Gastrocnemius medialis (tissue), 4 donors: Measurements from ENCODE around the gene SFXN4. TPM values are rescaled to one million over a fixed set of nuclear protein-coding genes. Genes with fewer than 3 reads are reported as not detected.
A peak's percentile ranks its signal among the peaks of the same experiment; 100 is the strongest.
"Not testable (repeated sequence)": the region's sequence is repeated elsewhere in the genome, so short reads cannot be mapped to it uniquely, and the experiment has no call there.

ENCODE experiments used
- ATAC-seq, 2 donors: fragments of 150-250 bp; one replicate each; pipeline ENCODE4 v1.9.1; 2016
- DNase-seq, 2 donors: peaks; one replicate each; pipeline ENCODE4 v3.0.0-alpha.2; 2019
- H3K27ac ChIP-seq, 4 donors: fragments of 200-600 bp; sonication (generic); 1 replicate in 1 of 4; 2 replicates in 3 of 4; pipeline ENCODE4 v1.5.1; 2016 to 2018; ENCODE audit warnings: mild to moderate bottlenecking in 2 of 4, moderate library complexity in 1 of 4
- H3K27me3 ChIP-seq, 3 donors: fragments of 200-600 bp; sonication (generic) in 2 of 3; 1 replicate in 1 of 3; 2 replicates in 2 of 3; pipeline versions ENCODE4 v1.5.1 to v1.6.0; 2016 to 2019; ENCODE audit warnings: mild to moderate bottlenecking in 1 of 3, moderate library complexity in 1 of 3
- H3K36me3 ChIP-seq, 2 donors: fragments of 200-600 bp; sonication (generic) in 1 of 2; one replicate each; pipeline ENCODE4 v1.5.1; 2017 to 2018
- H3K4me1 ChIP-seq, 2 donors: fragments of 200-600 bp; sonication (generic) in 1 of 2; one replicate each; pipeline ENCODE4 v1.5.1; 2016 to 2017; ENCODE audit warnings: mild to moderate bottlenecking in 2 of 2
- H3K4me3 ChIP-seq, 4 donors: fragments of 200-600 bp; sonication (generic) in 3 of 4; 1 replicate in 1 of 4; 2 replicates in 3 of 4; pipeline ENCODE4 v1.5.1; 2016 to 2019; ENCODE audit warnings: mild to moderate bottlenecking in 2 of 4
- H3K9me3 ChIP-seq, 3 donors: fragments of 200-600 bp; sonication (generic) in 2 of 3; 1 replicate in 1 of 3; 2 replicates in 2 of 3; pipeline ENCODE4 v1.5.1; 2016 to 2019
- POLR2A ChIP-seq, 2 donors: fragments of 450-650 bp; IDR thresholded peaks; one replicate each; pipeline ENCODE4 v1.6.1; 2017; ENCODE audit warnings: antibody characterized with exemption in 2 of 2, mild to moderate bottlenecking in 2 of 2, moderate library complexity in 2 of 2
- in situ Hi-C, 4 donors: fragments of 200-750 bp; cut with MboI; loops; one replicate each; pipeline versions ENCODE4 v1.15.0 to v1.8.0; 2017; ENCODE audit warnings: low sequenced_read_pairs in 4 of 4
- intact Hi-C: fragments of 100-400 bp; cut with DNase I; formaldehyde crosslinking; loops from one replicate; pipeline ENCODE4 v1.15.1; 2023; ENCODE audit warnings: low total_unique reads
- total RNA-seq, 4 donors: library from RNA; depleted of rRNA; stranded (reverse); fragments of >200 nt; gene quantifications; one replicate each; pipeline versions ENCODE4 v1.1.0 to v1.2.3, GENCODE V29; 2016
- TF ChIP-seq, protein P1 (sequence below), 5 experiments: fragments of 450-650 bp in 3 of 5; fragments of 200-600 bp in 2 of 5; sonication (generic) in 2 of 5; IDR thresholded peaks in 4 of 5; conservative IDR thresholded peaks in 1 of 5; 1 replicate in 4 of 5; 2 replicates in 1 of 5; pipeline ENCODE4 v1.5.1; 2016 to 2019; ENCODE audit warnings: antibody characterized with exemption in 5 of 5, mild to moderate bottlenecking in 3 of 5, moderate library complexity in 3 of 5

SFXN4 gene
- total RNA-seq, 4 donors from 2014 or later = 25.6 to 69.7 (median 39.8) TPM

DNA sequence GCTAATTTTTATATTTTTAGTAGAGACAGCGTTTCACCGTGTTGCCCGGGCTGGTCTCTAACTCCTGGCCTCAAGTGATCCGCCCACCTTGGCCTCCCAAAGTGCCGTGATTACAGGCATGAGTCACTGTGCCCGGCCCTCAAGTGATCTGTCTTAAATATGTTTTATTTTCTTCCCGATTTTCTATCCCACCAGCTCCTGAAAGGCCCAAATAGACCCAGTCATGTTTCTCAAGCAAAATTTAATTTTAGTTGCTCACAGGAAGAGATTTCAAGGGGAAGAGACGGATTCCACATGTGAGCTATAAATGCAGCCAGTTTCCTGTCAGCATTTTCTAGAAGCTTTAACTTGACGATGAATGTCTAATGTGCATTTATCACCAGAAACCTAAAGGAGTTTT is 49.6 kb downstream of the SFXN4 start:
- peak overlapping the region; percentile 0 to 34 (median 13) for H3K27ac ChIP-seq
- intact Hi-C loops = no loop called here
- TF ChIP-seq, protein P1, sequence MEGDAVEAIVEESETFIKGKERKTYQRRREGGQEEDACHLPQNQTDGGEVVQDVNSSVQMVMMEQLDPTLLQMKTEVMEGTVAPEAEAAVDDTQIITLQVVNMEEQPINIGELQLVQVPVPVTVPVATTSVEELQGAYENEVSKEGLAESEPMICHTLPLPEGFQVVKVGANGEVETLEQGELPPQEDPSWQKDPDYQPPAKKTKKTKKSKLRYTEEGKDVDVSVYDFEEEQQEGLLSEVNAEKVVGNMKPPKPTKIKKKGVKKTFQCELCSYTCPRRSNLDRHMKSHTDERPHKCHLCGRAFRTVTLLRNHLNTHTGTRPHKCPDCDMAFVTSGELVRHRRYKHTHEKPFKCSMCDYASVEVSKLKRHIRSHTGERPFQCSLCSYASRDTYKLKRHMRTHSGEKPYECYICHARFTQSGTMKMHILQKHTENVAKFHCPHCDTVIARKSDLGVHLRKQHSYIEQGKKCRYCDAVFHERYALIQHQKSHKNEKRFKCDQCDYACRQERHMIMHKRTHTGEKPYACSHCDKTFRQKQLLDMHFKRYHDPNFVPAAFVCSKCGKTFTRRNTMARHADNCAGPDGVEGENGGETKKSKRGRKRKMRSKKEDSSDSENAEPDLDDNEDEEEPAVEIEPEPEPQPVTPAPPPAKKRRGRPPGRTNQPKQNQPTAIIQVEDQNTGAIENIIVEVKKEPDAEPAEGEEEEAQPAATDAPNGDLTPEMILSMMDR (IDR thresholded peaks at IDR 0.05 in 4 of 5, conservative IDR thresholded peaks at IDR 0.05 in 1 of 5) = no peak
- no peak for TF ChIP-seq POLR2A (IDR thresholded peaks at IDR 0.05)
- H3K9me3 ChIP-seq = no peaks in the 10 kb centered on the region
- H3K27me3 ChIP-seq = no peaks in the 10 kb centered on the region
- in situ Hi-C loops = no loop called here
- H3K36me3 ChIP-seq = peaks cover 0 to 32% of the 10 kb centered on the region in 2 donors
- ATAC-seq = no peak
- DNase-seq = no peak
- H3K4me1 ChIP-seq = peaks cover 18 to 22% of the 10 kb centered on the region in 2 donors
- no peak overlapping the region for H3K4me3 ChIP-seq

DNA sequence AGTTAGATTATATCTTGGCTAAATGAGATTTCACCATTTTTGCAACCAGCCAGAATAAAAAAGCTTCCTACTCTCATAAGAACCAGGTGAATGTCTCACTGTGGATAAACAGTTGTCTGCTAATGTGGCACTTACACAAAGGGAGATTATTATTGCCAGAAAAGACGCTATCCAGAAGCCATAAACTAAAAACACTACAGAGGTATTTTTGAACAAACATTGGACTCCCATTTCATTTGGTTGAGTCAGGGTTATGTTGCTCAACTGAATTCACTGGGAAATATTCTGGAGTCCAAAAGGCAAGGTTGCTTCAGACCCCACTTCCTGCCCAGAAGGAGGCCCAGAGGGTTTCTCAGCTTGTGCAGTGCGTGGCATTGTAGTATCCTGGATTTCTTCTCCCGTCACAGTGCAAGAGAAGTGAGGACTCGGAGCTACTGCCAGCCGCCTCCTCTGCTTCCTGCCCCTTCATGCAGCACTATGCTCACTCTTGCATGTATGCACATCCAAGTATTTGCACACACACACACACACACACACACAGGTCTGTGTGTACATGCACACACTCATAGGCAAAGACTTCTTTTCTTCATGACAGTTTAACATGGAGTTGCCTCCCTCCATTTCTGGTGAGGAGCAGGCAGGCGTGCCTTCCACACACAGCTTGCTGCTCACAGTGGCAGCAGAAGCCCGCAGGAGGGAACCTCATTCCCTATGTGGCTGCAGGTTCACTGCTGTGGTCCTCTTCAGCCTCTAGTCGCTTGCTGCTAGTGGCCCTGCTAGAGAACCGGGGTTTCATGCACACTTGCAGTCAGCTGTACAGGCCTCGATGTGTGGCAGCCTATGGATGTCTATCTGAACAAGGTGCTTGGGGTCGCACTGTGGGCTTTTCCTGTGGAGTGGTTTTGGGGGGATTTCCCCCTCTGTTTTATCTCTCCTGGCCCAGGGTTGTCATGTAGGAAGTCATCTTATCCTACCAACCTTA is 51.5 kb downstream of the SFXN4 start:
- DNase-seq = peak in 1 of 2 donors; percentile 63
- intact Hi-C loops = loop anchor here (5.0 kb wide), 1 partner anchor 82 kb away; no protein-coding TSS in a partner anchor
- Histone ChIP-seq H3K9me3 (no peaks in the 10 kb centered on the region), H3K4me1 (peaks cover 5 to 13% of the 10 kb centered on the region in 2 donors), H3K36me3 (peaks cover 0 to 43% of the 10 kb centered on the region in 2 donors), H3K27ac (peak overlapping the region; percentile 77 to 84 (median 78)), H3K4me3 (no peak overlapping the region), H3K27me3 (no peaks in the 10 kb centered on the region)
- in situ Hi-C loops = no loop called here
- TF ChIP-seq, protein P1 (IDR thresholded peaks at IDR 0.05 in 4 of 5, conservative IDR thresholded peaks at IDR 0.05 in 1 of 5) = no peak
- TF ChIP-seq POLR2A (IDR thresholded peaks at IDR 0.05) = no peak
- peak; percentile 85 to 98 for ATAC-seq

DNA sequence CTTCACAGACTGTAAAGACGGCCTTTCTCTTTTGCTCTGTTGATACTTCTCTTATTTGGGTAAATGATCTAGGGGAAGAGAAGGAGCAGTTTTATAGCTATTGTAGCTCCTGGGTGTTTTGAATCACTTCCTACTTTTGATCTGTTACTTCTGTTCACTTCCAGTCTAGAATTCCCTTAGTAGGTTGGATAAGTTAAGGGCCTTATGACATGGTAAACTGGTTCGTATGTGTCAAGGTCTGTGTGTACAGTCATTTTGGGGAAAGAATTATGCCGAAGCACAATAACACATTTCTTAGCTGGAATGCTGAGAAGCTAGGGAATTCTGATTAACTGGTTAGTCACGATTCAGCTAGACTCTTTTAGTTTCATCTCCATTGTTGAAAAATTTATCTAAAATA is 53.5 kb downstream of the SFXN4 start:
- TF ChIP-seq, protein P1 (IDR thresholded peaks at IDR 0.05 in 4 of 5, conservative IDR thresholded peaks at IDR 0.05 in 1 of 5) = no peak
- TF ChIP-seq POLR2A (IDR thresholded peaks at IDR 0.05) = no peak
- intact Hi-C loops (loop anchor here (5.0 kb wide), 1 partner anchor 80 kb away; no protein-coding TSS in a partner anchor), in situ Hi-C loops (no loop called here)
- H3K9me3 ChIP-seq = no peaks in the 10 kb centered on the region
- H3K4me1 ChIP-seq = peaks cover 5 to 13% of the 10 kb centered on the region in 2 donors
- no peak overlapping the region for H3K4me3 ChIP-seq
- H3K27me3 ChIP-seq = no peaks in the 10 kb centered on the region
- no peak for DNase-seq
- H3K27ac ChIP-seq = no peak overlapping the region
- peaks cover 0 to 37% of the 10 kb centered on the region in 2 donors for H3K36me3 ChIP-seq
- no peak for ATAC-seq

DNA sequence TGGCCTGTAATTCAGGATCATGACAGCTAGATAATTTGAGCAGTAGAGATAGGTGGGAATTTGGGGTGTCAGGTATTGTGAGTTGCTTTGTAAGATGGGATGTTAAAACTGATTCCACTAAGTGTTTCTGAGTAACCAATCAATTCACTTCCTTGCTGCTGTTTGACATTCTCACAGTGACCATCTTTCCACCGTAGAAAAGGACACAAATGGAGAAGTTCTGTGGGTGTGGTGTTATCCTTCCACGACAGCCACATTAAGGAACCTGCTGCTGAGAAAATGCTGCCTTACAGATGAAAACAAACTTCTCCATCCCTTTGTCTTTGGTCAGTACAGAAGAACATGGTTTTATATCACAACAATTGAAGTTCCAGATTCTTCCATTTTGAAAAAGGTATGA is 57.7 kb downstream of the SFXN4 start:
- H3K9me3 ChIP-seq, H3K4me1 ChIP-seq, intact Hi-C loops, H3K4me3 ChIP-seq, DNase-seq, H3K27ac ChIP-seq, in situ Hi-C loops, ATAC-seq, H3K27me3 ChIP-seq: not testable (repeated sequence)
- H3K36me3 ChIP-seq = peaks cover 0 to 36% of the 10 kb centered on the region in 2 donors

DNA sequence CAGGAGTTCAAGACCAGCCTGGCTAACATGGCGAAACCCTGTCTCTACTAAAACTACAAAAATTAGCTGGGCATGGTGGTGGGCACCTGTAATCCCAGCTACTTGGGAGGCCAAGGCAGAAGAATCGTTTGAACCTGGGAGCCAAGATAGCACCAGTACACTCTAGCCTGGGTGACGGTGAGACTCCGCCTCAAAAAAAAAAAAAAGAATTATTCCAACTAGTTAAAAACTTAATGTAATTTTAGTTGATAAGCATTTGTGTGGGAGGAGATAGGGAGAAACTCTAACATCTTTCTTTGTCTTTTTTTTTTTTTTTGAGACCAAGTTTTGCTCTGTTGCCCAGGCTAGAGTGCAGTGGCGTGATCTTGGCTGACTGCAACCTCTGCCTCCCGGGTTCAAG is 58.4 kb downstream of the SFXN4 start:
- H3K4me3 ChIP-seq, H3K4me1 ChIP-seq, DNase-seq, ATAC-seq, H3K27ac ChIP-seq, in situ Hi-C loops, H3K9me3 ChIP-seq, intact Hi-C loops, H3K27me3 ChIP-seq: not testable (repeated sequence)
- H3K36me3 ChIP-seq = peaks cover 0 to 30% of the 10 kb centered on the region in 2 donors

DNA sequence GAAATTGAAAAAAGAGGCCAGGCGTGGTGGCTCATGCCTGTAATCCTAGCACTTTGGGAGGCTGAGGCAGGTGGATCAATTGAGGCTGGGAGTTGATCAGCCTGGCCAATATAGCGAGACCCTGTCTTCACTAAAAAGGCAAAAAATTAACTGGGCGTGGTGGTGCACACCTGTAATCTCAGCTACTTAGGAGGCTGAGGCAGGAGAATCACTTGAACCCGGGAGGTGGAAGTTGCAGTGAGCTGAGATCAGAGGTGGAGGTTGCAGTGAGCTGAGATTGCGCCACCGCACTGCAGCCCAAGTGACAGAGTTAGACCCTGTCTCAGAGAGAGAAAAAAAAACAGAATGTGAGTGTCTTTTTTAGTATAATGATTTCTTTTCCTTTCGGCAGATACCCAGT is 59.6 kb downstream of the SFXN4 start:
- H3K9me3 ChIP-seq, H3K27ac ChIP-seq, H3K27me3 ChIP-seq, ATAC-seq, DNase-seq, H3K4me1 ChIP-seq, H3K4me3 ChIP-seq, in situ Hi-C loops: not testable (repeated sequence)
- intact Hi-C loops = loop anchor here (2.0 kb wide), 1 partner anchor 59 kb away; the partner anchor contains the start of gene SFXN4
- H3K36me3 ChIP-seq = peaks cover 0 to 23% of the 10 kb centered on the region in 2 donors
